ENCODE results near the gene PCGF2.

PCGF2 gene

GRCh38 chr17:38687286-38687685, 60.9 kb downstream of the PCGF2 start:
- no peak for DNase-seq (ENCODE audit: insufficient read length)
- FAIRE-seq: no peak
- no peak for TF ChIP-seq POLR2AphosphoS5 (IDR thresholded peaks at IDR 0.05; ENCODE audit: low read depth, low read length)
- no peak for TF ChIP-seq TAF1 (IDR thresholded peaks at IDR 0.05; ENCODE audit: borderline replicate concordance, low read depth, low read length)
- no peak for TF ChIP-seq POLR2A (IDR thresholded peaks at IDR 0.05; ENCODE audit: low read depth, low read length)

- FAIRE-seq (no peak), DNase-seq (ENCODE audit: insufficient read length) (no peak)
- TF ChIP-seq POLR2A (IDR thresholded peaks at IDR 0.05; ENCODE audit: low read depth, low read length) (no peak), POLR2AphosphoS5 (IDR thresholded peaks at IDR 0.05; ENCODE audit: low read depth, low read length) (no peak), TAF1 (IDR thresholded peaks at IDR 0.05; ENCODE audit: borderline replicate concordance, low read depth, low read length) (no peak)
Observed at GRCh38 chr17:38685491-38685890, 62.6 kb downstream of the PCGF2 start.
